GM18867 (cell line): Measurements from ENCODE around the gene CDC42BPA.
"Not testable (repeated sequence)": the region's sequence is repeated elsewhere in the genome, so short reads cannot be mapped to it uniquely, and the experiment has no call there.

Experiments
- ATAC-seq: cut with Tn5 transposase; IDR thresholded peaks from one replicate; pipeline ENCODE4 v1.9.1; 2021; ENCODE audit warnings: mild to moderate bottlenecking, moderate library complexity; ENCODE audit not compliant: unreplicated experiment

Gene CDC42BPA

GRCh38 chr1:227002531-227003049, 315.7 kb downstream of the CDC42BPA start:
- no peak for ATAC-seq

- not testable (repeated sequence) for ATAC-seq
Observed at GRCh38 chr1:226999579-226999978, 318.7 kb downstream of the CDC42BPA start.

DNA sequence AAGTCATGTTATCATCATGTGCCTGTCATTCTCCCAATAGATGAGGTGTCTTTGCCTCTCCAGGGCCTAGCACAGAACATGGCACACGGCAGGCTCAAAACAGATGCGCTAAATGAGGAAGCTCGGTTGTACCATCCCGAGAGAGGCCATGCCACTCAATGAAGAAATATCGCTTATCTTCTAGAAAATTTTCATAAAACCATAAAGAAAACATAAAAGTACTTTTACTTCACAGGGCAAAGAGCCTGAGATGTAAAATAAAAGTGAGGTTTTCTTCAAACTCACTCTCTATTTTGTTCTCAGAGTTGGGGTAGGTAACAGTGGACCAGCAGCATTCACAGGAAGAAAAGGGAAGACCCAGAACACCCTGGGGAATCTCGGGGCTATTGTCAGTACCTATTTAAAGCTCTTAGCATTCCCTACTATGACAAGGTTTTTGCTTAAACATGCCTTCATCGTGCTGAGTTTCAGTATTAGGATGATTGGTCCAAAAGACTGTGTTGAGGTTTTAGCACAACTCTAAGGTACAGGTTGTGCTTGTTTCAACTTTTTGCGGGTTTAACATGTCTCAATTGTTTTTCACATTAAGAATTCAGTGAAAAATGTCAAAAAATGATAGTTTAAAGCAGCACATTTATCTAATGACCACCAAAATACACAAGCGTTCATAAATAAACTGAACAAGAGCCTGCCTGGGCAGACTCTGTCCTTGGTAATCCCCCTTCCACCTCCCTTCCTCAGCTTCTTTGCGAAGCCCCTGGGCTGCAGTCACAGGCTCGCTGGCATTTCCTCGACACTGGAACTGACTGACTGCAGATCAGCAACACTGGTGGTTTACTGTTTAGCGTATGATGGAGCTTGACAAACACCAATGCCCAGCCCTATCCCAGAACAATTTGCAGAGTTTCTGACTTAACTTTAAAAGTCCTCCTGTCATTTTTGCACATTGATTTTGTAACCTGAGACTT, 322.6 kb downstream of the CDC42BPA start:
- ATAC-seq: peak; percentile 95

- no peak for ATAC-seq
Observed at GRCh38 chr1:226994586-226995364, 323.5 kb downstream of the CDC42BPA start.

GRCh38 chr1:226993814-226994585, 324.3 kb downstream of the CDC42BPA start:
- ATAC-seq: no peak

- ATAC-seq: no peak
Observed at GRCh38 chr1:226991920-226992319, 326.4 kb downstream of the CDC42BPA start.

DNA sequence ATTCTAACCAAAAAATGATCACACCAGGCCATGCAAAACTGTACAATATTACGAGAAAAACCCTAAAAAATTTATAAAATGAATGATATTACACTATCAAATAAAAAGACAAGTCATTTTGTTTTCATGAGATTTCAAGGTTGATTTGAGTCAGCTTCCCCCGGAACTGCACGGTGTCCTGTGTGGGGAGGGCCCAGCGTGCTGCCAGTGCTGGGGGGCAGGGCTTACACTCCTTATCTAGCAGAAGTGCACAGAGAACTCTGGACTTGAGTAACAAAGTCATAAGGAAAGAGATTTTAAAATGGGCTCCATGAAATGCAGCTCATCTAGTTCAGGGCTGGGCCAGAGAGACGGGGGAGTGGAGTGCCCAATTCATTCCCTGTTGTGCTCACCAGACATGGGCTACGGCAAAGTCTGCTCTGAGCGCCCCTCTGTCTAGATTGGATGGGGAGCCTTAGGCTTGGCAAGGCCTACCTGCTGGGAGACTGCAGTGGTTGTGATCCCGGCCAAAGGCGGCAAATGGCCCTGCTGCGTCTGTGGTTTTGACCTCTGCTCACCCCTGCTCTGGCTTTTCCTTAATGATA, 328.1 kb downstream of the CDC42BPA start:
- ATAC-seq: peak; percentile 79

DNA sequence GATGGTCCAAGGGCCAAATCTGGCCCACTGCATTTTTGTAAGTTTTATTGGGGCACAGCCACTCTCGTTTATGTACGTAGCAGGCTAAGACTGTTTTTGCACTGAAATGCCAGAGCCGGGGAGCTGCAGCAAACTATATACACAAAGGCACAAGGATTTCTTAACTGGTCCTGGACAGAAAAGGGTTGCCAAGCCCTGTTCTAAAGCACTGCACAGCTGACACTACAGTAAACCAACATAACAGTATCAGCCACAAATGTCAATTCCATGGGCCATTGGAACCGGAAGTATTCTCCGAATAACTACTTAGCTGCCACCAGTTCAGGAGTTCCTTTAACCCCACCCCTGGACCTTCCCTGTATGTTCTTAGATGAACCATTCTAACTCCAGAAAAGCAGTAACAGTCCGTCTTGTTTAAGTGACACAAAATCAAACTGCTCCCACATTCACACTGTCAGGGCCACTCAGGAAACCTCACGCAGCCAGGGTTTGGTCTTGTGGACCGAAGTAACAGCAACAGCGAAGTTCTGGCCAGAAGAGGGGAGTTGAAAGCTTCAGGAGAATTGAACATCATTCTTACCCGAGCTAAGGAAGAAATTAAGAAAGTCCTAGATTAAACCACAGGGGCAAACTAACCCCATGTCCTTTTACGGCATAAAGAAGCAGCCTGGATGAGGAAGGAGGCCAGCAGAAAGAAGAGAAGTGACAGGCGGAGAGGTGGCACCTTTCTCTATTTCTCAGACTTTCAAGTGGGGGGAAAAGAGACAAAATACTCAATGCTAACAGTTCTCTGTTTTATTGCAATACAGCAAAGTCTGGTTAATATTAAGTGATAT, 329.0 kb downstream of the CDC42BPA start:
- no peak for ATAC-seq

GRCh38 chr1:226988334-226988666, 330.0 kb downstream of the CDC42BPA start:
- no peak for ATAC-seq

DNA sequence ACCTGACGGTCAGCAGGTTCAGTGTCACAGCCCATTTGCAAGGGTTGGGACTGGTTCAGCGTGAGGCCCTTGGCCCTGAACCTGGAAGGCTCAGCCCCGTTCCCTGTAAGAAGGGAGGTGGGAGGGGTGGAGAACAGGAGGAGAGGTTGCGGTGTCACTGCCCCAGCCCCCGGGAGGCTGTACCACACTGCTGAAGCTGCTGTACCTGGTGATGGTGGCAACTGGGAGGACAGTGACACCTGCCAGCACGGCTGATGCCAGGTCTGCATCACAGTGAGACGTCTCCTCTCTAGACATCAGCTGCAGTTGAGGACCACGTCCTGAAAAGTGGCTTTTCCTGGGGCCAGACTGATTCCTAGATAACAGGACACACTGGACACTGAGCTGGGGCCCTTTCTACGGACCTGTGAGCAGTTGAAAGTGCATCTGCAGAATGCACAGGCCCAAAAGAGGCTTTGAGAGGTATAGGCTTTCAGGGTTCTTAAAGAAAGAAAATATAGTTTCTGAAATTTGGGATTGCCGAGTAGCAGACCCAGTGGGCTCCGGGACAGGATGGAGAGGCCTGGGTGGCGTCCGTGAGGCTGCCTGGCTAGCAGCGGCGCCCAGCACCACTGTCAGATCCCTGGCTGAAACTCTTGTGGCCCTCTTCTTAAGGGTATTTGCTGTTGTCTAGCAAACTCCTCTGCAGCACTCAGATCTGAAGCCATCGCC, 330.5 kb downstream of the CDC42BPA start:
- ATAC-seq: no peak

- no peak for ATAC-seq
Observed at GRCh38 chr1:226987179-226987536, 331.1 kb downstream of the CDC42BPA start.

- ATAC-seq: no peak
Observed at GRCh38 chr1:226986496-226987178, 331.7 kb downstream of the CDC42BPA start.

DNA sequence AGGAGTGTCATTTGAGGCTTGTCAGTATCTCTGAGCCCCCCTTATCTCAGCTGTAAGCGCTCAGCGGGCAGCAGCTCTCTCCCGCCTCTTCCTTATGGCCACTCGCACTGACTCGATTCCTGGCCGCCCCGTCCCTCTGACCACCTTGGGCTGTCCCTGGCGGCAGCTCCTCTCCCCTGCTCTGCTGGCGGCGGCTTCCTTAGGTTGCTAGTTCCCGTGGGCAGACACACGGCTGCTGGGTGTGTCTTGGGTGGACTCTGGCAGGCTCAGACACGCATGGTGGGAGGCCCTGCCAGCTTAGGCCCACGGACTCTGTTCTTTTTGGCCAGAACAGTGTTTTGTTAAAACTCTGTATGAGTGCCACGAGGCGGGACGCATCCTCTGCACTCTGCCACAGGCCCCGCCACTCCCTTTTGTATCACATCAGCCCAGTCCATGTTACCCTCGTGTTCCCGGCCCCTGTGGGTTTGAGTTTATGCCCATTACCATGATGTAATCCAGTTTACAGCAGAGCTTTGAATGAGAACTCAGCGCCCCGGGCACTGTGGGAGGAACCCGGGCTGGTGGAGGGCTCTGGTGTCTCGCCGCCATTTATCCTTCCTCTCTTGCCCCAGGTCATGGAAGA, 332.3 kb downstream of the CDC42BPA start:
- no peak for ATAC-seq

DNA sequence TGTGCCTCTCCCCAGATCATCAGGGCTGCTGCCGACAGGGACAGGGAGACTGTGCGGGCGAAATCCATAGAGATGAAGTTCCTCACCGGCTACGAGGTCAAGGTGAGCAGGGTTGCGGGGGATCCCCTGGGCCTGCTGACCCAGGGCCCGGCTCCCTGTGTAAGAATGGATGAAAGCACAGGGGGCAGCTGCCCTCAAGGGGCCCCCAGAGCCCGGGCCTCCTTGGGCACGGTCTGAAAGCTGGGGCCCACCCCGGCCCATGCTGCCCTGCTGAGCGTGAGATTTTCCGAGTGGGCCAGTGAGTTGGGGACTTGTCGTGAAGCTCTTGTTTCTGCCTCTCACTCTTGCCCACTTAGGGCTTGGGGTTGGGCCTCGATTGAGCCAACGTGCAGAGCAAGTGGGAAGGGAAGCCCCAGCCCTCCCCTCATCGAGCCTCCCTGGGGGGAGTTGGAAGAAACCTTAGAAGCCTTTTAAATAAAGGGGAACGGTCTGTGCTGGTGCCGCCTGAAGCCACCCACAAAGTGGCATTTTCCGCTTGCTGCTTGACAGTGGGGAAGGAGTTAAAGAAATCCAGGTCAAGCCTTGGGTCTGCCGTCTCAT, 333.0 kb downstream of the CDC42BPA start:
- ATAC-seq: no peak

DNA sequence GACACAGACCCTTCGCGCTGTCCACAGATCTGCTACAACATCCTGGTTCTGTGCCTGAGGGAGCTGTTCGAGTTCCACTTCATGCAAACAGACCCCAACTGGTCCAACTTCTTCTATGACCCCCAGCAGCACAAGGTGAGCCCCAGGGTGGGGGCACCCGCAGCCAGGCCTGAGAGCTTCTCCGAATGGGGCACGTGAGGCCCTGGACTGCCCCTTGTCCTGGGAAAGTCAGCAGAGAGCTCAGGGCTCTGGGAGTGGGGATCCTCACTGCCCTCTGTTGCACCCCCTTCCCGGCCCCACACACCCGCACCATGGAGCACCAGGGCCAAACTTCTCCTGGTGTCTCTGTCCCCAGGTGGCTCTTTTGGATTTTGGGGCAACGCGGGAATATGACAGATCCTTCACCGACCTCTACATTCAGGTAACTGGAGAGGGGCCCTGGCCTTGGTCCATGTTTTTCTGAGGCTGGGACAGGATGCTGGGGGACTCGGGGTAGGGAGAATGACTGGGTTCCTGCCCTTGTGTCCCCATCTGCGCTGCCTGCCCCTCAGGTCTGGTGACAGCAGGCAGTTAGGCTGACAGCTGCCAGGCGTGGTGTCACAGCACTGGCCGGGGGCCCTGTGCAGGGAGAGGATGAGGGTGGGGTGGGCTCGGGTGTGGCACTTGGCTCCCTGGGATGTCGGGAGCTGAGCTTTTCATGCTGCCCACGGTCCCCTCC, 333.6 kb downstream of the CDC42BPA start:
- ATAC-seq: no peak

DNA sequence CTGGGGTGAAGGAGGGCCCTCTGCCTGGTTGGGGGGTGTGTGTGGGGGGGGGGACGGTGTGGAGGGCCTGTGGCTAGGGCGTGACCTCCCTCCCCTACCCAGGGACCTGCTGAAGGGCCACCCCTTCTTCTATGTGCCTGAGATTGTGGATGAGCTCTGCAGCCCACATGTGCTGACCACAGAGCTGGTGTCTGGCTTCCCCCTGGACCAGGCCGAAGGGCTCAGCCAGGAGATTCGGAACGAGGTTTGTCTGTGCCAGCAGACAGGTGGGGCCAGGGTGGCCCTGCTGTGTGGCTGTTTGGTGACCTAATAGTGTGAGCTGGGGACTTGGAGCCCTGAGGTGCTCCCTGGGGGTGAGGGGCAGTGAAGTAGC, 334.3 kb downstream of the CDC42BPA start:
- no peak for ATAC-seq
